ENCODE measurements around the gene MLLT1.

MLLT1 gene

DNA sequence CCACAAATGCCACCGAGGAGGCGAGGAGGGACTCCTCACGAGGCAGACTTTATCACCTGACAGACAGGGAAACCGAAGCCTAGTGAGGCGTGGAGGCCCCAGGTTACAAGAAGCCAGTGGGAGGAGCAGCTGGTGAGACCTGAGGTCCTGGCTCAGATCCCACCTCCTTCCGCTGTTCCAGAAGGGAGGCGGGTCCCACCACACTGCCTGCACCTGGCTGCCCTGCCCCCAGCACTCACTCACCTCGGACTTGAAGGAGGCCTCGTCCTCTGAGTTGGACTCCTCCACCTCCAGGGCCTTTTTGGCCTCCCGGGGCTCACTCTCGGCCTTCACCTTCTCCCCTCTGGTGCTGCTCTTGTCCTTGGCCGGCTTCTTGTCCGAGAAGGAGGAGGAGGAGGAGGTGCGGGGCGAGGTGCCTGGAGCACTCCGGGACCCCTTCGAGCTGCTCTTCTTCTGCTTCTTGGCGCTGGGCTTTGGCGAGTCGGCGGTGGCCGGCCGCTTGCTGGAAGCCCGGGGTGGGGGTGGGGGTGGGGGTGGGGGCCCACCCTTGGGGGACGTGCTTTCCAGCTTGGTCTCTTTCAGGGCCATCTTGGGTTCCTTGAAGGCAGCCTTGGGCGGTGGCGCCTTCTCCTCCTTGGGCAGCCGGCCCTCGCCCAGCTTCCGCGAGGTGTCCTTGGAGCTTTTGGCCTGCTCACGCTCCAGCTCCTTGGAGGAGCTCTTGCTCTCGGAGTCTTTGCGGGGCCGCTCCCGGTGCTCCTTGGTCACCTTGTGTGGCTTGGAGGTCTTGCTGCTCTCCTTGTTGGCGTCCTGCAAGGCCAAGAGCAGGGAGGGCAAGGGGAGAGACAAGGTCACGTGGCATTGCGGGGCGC, 57.7 kb downstream of the MLLT1 start:
- no peak for DNase-seq (ENCODE audit: low read depth)

DNA sequence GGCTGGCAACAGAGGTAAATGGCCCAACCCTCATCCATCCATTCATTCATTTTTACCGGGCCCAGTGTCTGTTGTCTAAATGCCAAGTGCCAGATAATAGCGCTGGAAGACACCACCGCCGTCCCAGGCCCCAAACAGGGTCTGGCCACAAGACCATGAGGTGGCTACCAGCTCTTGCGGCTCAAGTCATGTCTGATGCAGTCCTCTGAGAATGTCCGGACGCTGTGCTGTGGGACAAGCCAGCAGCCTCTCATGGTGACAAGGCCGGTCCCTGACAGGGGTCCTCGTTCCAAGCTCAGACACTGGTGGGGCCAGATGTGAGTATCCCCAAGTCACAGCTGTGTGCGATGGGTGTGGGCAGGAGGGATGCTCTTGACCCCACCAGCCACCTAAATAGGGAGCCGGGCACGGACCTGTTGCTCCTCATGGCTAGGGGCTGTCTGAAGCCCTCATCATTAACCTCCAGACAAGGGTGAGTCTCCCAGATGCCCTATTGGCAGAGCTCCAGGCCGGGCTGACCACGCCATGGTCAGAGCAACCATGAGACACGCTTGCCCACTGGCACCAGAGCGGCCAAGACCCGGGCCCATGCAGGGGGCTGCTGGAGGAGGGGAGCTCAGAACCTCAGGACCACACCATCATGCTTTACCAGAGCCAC, 58.4 kb downstream of the MLLT1 start:
- DNase-seq (ENCODE audit: low read depth), result no peak

DNA sequence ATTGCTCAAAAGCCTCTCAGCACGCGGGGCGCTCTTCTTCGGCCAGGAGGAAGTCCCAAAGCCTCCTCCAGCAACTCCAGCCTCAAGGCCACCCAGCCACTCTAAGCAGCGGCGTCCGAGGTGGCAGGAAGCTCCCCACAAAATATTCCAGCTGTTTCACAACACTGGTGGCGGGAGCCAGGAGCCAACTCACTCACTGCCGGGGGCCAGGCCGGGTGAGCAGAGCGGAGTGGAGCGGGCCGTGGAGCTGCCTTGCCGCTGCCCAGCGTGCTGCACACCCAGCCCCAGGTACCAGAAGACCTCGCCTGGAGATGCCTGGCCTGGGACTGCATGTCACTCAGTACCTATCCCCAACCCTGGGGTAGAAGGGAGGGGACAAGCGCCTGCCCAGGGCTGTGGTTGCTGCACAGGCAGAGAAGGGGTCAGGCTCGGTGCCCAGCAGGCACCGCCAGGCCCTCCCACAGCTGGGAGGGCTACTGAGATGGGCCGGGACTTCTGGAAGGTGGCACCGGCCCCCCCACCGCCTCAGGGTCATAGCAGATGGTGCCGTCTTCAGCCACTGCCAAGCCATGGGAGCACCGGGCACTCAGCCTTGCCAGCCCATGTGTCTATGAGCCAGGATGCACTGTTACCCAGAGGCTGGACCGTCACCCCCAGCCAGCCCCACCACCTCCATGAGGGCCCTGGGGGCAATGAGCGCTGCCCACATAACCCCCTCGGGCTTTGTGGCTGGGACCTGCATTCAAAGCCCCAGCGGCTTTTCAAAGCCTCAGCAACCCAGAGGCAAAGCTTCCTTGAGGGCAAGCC, 59.2 kb downstream of the MLLT1 start:
- no peak for DNase-seq (ENCODE audit: low read depth)

DNA sequence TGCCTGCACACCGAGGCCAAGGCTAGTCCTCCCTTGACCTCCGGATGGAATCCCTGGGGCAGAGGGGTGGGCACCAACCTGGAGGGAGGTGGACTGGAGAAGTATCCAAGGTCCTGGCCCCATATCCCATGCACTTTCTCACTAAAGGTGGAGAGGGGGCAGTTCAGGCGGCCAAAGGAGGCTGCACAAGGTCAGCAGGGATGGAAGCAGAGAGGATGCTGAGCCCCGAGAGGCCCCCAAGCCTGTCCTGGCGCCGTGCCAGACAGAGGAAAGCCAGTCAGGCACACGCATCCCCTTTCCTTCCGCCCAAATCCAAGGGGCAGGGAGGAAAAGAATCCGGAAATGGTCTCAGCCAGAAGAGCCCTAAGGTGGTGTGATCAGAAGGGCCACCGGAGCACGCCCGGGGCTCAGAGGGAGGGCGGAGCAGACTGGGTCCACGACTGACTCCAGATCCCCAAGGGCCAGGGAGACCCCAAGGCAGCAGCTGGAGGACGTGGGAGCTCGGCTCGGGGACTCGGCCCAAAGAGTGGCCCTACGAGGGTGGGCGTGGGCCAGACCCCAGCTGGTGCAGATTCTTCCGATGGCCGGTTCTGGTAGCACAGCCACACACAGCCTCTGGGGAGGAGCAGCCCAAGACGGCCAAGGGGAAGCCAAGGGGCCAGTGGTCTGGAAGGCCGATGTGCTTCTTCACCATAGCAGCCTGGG, 60.0 kb downstream of the MLLT1 start:
- no peak for DNase-seq (ENCODE audit: low read depth)

DNA sequence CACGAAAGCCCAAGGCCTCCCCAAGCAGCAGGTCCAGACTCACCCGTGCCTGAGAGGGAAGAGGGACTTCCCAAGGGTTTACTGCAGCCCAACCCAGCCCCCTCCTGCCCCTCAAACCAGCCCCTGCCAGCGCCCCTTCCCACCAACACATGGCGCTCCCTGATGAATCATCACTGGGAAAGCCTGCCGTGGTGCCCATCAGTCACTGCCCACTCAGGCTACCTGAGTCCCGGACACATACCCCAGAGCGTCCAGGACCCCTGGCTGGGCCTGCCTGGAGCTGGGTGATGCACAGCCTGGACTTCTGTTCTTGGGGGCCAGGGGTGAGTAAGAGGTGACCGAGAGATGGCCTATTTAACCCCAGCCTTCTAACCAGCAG, 60.6 kb downstream of the MLLT1 start:
- DNase-seq (ENCODE audit: low read depth), result no peak

DNA sequence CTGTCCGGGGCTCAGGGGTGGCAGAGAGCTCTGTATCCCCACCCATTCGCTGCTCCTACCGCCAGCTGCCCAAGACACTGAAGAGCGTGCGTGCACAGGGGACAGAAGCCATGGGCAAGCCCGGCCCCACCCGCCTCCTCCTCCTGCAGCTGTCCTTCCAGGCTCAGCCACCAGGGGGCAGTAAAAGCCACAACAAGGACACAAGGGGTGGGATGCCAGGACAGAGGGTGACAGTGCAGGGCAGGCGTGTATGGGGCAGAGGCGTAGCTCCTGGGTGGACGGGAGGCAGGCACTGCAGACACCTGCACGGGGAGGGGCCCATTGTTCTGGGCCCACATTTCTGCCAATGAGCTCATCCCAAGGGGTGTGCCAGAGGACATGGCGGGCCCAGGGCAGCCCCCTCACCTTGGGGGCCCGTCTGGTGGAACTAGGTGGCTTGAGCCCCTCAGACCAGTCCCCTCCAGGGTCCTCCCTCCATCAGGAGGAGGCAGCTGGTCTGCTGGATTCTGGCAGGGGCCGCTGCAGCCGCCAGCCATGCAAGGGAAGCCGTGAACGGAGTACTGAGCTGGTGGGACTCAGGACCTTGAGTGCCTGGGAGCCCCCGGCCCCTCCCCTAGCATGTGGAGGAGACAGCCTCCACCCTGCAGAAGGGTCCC, 61.2 kb downstream of the MLLT1 start:
- DNase-seq (ENCODE audit: low read depth), result peak; percentile 85

DNA sequence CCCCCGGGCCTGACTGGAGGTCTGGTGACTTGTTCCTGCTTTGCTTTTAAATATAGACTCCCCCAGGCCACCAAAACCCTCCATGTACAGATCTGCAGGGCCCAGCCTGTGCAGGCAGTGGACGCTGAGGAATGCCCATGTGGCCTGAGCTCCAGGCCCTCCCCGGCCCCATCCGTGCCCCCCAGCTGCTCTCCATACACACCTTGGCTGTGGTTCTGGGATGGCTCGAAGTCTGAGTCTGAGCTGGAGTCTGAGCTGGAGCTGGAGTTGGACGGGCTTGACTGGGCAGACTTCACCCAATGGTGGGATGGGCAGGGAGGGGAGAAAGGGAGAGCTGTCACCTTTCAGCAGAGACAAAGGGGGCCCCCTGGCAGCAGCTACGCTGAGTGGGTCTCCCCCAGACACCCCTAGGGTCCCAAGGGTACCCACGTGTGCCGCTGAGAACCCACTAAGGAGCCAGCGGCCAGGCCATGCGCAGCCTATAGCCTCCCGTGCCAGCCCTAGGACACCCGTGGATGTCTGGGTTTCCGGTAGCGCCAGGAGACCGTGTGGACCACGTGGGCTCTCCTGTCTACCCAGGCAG, 61.9 kb downstream of the MLLT1 start:
- DNase-seq (ENCODE audit: low read depth), result no peak

DNA sequence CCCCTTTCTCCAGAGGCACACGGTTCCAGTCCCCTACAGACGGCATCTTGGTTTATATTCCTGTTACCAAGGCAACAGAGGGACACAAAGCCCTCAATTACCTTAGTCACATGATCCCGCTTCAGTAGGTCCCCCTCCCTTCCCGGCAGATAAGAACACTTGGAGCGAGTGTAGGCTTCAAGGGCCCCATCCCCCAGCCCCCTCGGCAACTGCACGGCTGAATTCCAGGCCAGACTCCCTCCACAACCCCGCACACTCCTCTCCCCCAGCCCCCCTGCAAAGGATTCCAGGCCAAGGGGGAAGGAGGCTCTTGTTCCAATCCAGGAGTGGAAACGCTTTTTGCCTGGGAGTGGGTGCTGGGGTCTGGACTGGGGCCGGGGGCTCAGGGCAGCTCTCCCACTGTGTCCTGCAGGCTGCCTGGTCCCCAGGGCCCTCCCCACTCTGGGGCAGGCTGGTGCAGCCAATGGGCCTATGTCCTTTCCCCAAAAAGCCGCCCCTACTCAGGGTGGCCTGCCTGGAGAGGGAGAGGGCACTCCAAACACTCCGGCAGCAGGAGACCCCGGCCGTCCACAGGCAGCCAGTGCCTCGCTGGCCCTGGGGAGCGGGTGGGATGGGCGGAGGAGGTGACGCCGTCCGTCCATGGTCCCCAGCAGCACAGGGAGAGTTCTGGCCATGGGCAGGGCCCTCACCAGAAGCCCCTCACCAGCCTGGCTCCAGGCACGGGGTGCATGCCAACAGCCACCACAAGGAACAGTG, 62.6 kb downstream of the MLLT1 start:
- no peak for DNase-seq (ENCODE audit: low read depth)

DNA sequence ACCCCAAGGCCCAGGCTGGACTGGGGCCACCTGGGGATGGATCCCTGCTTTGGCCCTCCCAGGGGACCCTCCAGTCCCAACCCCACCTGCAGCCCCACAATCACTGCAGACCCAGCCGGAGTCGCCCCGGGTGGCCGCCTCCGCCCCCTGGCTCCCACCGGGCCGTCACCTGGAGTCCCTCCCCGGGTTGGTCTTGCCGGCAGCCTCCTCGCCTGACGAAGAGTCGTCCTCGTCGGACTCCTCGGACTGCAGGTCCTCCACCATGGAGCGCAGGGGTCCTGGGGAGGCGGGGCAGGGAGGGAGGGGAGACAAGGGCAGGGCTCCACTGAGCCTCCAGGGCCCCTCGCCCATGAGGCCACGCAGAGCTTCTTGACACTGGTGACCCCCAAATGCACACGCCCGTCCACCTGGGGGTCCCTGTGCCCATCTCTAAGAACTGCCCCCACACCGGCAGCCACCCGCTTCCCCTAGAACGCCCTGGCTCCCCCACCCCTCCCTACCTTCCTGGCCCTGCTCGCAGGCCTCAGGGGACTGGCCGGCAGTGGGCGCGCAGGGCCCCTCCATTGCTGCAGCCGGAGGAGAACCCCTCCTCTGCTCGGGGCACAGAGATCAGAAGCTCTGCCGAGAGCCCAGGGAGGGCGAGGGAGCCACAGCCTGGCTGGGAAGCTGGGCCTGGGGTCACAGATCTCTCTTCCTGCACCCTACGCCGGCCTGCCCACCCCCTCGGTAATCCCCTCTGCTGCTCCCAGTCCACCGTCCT, 63.4 kb downstream of the MLLT1 start:
- no peak for DNase-seq (ENCODE audit: low read depth)

DNA sequence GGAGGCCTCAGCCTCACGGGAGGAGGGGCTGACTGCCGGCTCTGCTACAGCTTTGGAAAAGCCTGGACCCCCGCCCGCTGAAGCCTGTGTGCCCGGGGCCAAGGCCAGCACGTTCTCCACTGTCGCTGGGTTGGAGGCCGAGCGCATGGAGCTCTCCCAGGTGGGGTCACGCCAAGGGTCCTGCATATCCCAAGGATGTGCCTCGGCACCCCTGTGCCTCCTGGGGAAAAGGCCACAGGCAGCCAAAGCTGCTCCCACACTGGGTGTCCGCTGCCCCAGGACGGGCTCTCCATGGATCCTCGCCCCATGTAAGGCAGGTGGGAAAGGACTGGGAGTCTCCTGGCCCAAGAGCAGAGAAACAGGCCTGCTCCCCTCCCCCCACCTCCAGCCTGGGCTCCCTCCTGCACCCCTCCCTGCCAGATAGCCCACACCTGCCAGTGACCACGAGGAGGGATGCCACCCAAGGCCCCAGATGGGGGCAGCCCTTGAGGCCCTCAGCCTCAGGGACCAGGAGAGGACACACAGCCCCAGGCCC, 64.0 kb downstream of the MLLT1 start:
- no peak for DNase-seq (ENCODE audit: low read depth)

DNA sequence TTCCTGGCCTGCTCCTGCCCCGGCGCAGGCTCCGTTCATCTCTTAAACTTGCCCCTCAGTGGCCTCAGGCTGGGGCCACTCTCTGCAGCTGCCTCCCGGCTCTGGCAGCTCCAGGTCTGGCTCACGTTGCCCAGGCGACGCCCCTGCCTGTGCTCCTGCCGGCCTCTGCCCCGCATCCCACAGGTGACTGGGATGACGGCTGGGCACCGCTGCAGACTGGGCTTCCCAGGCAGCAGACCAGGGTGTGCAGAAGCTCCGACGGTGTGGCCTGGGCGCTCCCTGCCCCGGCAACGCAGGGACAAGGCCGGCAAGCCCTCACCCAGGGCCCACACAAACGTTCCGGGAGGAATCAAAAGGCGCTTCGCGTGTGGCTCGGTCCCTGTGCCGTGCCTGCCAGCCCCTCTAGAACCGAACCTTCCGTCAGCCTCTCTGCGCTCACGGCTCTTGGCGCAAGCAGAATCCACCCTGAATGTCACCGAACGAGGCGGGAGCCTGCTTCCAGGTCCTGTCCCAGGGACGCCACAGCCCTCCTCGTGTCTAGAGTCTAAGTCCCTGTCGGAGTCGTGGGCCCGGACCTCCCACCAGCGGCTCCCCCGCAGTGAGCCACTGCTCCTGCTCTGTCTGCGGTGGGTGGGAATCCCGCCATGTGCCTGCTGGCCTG, 64.8 kb downstream of the MLLT1 start:
- no peak for DNase-seq (ENCODE audit: low read depth)

DNA sequence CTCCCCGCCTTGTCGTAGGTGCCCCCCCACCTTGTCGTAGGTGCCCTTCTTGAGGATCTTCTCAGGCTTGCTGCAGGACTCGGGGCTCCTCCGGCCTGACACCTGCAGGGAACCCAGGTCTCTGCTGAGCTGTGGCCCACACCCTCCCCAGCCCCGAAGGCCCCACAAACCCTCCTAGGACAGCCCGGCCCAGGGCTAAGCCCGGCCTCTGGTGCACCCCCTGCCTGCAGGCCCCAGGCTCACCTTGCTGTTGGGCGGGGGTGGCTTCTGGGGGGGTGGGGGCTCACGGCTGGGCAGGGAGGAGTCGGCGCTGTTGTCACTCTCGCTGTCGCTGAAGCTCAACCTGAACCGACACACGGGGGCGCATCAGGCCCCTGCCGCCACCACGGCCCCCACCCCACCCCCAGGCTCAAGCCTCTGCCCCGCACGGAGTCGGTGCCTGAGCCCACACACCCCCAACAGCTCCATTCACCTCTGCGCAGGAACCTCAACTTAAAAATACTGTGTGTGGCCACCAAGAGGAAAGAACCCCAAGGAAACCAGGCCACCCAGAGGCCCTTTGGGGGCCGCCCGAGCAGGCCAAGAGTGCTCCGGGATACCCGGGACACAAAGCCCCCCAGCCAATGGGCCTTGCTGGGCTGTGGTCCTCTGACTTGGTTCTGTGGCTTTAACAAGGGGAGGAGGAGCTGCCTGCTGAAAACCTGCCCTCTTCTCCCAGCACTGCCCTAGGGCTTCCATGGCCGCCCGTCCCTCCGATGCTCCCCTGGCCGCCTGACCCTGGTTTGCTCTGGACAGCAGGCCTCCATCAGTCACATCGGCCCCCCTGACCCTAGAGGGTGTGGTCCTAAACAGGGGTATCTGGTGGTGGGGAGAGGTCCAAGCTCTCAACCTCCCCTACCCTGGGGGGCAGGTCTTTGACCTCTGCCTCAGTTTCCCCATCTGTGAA, 65.8 kb downstream of the MLLT1 start:
- DNase-seq (ENCODE audit: low read depth), result no peak

DNA sequence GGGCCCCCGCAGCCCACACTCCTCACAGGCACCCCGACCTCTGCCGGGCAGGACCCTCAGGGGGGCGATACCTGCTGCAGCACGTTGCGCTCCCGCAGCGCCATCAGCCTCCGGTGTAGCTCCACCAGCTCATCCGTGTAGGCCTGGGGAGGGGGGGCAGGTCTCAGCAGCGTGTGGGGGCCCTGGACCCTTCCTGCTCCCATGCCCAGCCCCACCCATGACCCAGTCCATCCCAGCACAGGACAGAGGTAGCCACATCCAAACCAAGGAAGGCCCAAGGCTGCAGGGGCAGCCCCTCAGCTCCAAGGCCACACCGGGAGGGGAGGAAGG, 66.5 kb downstream of the MLLT1 start:
- DNase-seq (ENCODE audit: low read depth), result no peak

DNA sequence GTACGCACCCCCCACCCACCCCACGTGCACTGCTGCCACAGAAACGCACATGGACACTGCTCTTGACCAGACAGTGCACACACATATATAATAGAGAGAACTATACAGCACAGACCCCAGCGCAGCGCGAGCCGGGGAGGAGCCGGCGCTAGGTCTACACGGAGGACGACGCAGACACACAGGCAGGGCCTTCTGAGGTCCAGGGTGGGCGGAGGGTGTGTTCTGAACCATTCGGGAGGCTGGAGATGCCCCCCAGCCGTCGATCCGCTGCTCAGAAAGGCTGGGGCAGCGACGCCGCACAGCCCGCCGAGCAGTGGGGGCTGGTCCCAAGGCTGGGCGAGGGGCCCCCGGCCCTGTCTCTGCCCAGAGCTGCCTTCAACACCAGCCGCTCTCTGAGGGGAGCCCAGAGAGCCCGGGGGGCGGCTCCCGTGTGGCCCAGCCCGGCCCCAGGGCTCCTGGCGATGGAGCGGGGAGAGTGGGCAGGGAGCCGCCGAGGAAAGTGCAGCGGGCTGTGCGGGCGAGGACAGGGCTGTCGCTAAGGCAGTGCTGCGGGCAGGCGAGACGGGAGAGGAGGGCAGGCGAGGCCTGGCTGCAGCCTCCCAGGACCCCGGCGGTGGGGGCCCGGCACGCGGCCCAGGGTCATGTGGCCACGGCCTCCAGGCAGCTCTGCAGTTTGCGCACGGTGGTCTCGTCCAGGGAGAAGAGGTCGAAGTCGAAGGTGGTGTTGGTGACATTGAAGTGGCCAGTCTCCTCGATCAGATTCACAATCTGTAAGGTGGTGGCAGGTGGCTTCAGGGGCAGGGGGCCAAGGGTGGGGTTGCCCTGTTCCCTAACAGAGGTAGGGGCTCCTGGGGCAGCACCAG, 67.1 kb downstream of the MLLT1 start:
- DNase-seq (ENCODE audit: low read depth), result no peak

DNA sequence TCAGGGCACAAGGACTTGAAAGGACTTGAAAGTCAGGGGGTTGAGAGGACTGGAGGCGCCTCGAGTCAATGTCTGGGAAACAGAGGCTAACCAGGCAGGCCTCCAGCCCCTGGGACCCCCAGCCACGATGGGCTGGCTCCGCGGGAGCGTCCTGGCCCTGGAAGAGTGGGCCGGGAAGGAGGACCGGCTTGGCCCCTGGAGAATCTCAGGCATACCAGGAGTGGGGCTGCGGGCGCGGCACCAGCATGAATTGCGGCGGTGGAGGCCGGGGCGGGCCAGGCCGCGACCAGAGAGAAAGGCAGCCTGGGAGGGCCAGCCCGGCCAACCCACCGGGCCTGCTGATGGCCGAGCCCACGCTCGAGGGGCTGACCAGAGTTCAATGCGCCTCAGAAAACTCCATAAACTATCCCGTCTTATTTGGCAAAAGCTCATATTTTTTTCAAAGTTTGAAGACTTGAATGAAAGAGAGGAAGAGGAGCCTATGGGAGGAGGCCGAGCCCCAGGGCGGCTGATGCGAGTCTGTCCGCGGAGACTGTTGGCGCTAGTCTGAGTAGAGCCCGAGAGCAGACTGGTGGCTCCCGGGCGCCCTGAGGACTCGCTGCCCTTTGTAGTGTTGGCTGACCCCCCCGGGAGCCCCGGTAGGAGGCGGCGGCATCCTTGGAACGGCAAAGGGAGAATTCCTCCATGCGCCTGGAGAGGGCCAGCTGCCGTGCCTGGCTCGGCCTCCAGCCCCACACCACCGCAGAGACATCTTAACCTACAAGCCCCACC, 68.0 kb downstream of the MLLT1 start:
- no peak for DNase-seq (ENCODE audit: low read depth)
